C4-2B (cell line): Measurements from ENCODE around the gene REXO1.

ENCODE experiments used
- ZFX ChIP-seq: fragments of 450-650 bp; IDR thresholded peaks from 2 replicates; pipeline ENCODE4 v1.6.1; 2017
- TF ChIP-seq, protein P1 (sequence below): fragments of 450-650 bp; conservative IDR thresholded peaks from 2 replicates; pipeline ENCODE4 v1.5.1; 2017; ENCODE audit warnings: mild to moderate bottlenecking

DNA sequence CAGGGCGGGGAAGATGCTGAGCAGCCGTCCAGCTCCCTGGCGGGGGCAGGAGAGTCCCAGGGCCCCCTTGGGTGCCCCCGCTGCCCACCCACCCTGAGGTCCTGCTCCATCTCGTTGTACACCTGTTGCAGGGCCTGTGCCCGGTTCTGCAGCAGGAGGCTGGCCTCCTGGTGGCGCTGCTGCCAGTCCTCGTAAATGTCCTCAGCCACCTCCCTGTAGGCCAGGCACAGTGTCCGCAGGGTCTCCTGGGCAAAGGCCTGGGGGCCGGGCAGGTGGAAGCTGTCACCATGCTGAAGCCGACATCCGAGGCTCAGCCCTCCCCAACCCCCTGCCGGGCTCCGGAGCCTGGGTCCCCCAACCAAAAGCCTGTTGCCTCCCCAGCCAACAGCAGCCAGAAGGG lies 56.4 kb downstream of the REXO1 start:
- TF ChIP-seq, protein P1, sequence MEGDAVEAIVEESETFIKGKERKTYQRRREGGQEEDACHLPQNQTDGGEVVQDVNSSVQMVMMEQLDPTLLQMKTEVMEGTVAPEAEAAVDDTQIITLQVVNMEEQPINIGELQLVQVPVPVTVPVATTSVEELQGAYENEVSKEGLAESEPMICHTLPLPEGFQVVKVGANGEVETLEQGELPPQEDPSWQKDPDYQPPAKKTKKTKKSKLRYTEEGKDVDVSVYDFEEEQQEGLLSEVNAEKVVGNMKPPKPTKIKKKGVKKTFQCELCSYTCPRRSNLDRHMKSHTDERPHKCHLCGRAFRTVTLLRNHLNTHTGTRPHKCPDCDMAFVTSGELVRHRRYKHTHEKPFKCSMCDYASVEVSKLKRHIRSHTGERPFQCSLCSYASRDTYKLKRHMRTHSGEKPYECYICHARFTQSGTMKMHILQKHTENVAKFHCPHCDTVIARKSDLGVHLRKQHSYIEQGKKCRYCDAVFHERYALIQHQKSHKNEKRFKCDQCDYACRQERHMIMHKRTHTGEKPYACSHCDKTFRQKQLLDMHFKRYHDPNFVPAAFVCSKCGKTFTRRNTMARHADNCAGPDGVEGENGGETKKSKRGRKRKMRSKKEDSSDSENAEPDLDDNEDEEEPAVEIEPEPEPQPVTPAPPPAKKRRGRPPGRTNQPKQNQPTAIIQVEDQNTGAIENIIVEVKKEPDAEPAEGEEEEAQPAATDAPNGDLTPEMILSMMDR, result no peak
- no peak for TF ChIP-seq ZFX
